Activated naive CD4-positive, alpha-beta T cell treated with anti-CD3 and anti-CD28 coated beads, Interleukin-2, amount 10 ng/mL, durations not matched to agents 7 days and 5 days (primary cell): ENCODE data around the gene ASPA.
A peak's percentile ranks its signal among the peaks of the same experiment; 100 is the strongest.
"Not testable (repeated sequence)": the region's sequence is repeated elsewhere in the genome, so short reads cannot be mapped to it uniquely, and the experiment has no call there.

ENCODE experiments used
- CTCF ChIA-PET: fragments of 350-600 bp; sonication (Branson Sonifier 250); formaldehyde crosslinking; loops from one replicate; lab custom pipeline; 2021; ENCODE audit warnings: antibody characterized with exemption; lab: Charles Lee
- DNase-seq: peaks from one replicate; pipeline ENCODE4 v3.0.0-alpha.2; 2020
- H3K27ac Mint-ChIP-seq: one replicate; pipeline ENCODE4 v1.8.0; 2021; ENCODE audit warnings: mild to moderate bottlenecking, moderate library complexity, mixed read lengths
- H3K27me3 Mint-ChIP-seq: one replicate; pipeline ENCODE4 v1.8.0; 2021; ENCODE audit warnings: mild to moderate bottlenecking, mixed read lengths
- H3K36me3 Mint-ChIP-seq: one replicate; pipeline ENCODE4 v1.8.0; 2021; ENCODE audit warnings: mixed read lengths
- H3K4me1 Mint-ChIP-seq: one replicate; pipeline ENCODE4 v1.8.0; 2021; ENCODE audit warnings: mixed read lengths
- H3K4me3 Mint-ChIP-seq: one replicate; pipeline ENCODE4 v1.8.0; 2021; ENCODE audit warnings: mild to moderate bottlenecking, moderate library complexity, mixed read lengths
- H3K9me3 Mint-ChIP-seq: one replicate; pipeline ENCODE4 v1.8.0; 2021; ENCODE audit warnings: mixed read lengths

Gene ASPA

DNA sequence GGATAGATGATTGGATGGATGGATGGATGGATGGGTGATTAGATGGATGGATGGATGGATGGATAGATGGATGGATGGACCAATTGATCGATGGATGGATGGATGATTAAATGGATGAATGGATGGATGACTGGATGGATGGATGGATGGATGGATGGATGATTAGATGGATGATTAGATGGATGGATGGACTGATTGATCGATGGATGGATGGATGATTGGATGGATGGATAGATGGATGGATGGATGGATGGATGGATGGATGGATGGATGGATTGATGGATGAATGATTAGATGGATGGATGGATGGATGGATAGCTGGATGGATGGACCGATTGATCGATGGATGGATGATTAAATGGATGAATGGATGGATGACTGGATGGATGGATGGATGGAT, 43.7 kb downstream of the ASPA start:
- CTCF ChIA-PET, DNase-seq, H3K36me3 Mint-ChIP-seq, H3K27ac Mint-ChIP-seq, H3K4me1 Mint-ChIP-seq, H3K27me3 Mint-ChIP-seq, H3K9me3 Mint-ChIP-seq, H3K4me3 Mint-ChIP-seq: not testable (repeated sequence)

DNA sequence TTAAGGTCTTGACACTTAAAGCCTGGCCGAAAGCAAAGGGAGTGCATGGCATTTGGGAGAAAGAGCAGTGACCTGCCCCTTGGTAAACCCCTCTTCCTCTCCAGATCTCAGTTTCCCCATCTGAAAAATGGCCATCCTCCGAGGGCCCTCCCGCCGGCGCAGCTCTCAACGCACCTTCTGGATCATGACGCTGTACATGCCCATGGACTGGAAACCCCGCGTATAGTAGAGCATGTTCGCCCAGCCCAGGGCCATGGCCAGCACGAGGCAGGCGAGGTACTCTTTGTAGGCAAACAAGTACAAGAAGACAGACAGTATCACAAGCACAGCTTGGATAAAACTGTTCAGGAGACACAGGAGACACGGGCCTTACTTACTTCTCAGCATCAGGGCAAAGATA, 48.2 kb downstream of the ASPA start:
- CTCF ChIA-PET: no interaction called here
- H3K36me3 Mint-ChIP-seq: no peaks in the 10 kb centered on the region
- H3K9me3 Mint-ChIP-seq: no peaks in the 10 kb centered on the region
- H3K4me1 Mint-ChIP-seq: no peaks in the 10 kb centered on the region
- H3K27me3 Mint-ChIP-seq: no peaks in the 10 kb centered on the region
- no peak overlapping the region for H3K27ac Mint-ChIP-seq
- no peak for DNase-seq
- no peak overlapping the region for H3K4me3 Mint-ChIP-seq

DNA sequence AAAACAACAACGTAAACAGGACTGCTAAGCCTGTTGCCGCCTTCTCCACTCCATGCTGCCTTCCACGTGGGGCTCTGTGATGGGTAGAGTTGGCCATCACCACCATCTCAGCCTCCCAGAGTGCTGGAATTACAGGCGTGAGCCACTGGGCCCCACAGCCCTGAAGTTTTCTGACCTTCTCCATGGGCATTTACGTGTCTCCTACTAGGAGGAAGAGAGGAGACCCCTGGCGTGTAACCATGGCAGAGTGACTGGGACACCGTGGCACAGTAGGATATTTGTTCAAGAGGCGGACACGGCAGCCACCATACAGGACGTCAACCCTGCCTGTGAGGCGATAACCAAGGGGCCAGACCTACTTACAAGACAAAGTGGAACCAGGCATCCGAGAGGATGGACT, 50.7 kb downstream of the ASPA start:
- H3K4me3 Mint-ChIP-seq: no peak overlapping the region
- no peaks in the 10 kb centered on the region for H3K9me3 Mint-ChIP-seq
- no peak for DNase-seq
- no peak overlapping the region for H3K27ac Mint-ChIP-seq
- no peaks in the 10 kb centered on the region for H3K36me3 Mint-ChIP-seq
- CTCF ChIA-PET: no interaction called here
- no peaks in the 10 kb centered on the region for H3K4me1 Mint-ChIP-seq
- H3K27me3 Mint-ChIP-seq: no peaks in the 10 kb centered on the region

DNA sequence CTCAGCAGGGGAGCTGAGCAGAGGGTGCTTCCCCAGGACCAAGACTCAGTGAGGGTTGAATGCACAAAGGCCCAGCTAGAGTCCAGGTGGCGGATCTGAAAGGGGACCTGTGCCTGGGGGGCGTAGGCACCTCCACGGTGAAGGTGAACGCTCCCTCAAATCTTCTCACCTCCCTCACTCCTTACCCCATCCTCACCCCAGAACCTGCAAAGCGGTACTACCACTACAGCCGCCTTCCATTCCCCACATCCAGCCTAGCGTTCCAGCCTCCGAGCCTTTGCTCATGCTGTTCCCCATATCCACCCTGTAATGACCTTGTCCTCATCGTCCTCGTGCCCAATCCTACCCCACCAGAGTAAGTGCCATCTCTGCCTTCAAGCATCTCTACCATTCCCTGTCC, 51.2 kb downstream of the ASPA start:
- Mint-ChIP-seq H3K4me3 (no peak overlapping the region), H3K27ac (no peak overlapping the region), H3K27me3 (no peaks in the 10 kb centered on the region), H3K36me3 (no peaks in the 10 kb centered on the region), H3K4me1 (no peaks in the 10 kb centered on the region), H3K9me3 (no peaks in the 10 kb centered on the region)
- no peak for DNase-seq
- CTCF ChIA-PET: no interaction called here

DNA sequence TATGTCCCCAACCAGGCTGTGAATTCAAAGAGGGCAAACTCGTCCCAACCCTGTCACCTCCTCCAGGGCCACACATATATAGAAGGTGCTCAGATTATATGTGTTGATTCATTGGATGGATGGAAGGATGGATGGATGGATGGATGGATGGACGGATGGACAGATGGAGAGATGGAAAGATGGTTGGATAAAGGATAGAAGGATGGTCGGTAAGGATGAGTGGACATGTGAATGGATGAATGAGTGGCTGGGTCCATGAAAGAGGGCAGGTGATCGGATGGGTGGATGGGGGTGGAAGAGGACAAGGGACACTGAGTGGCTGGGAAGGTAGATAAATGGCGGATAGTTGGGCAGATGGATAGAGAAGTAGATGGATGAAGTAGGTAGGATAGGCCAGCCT, 51.7 kb downstream of the ASPA start:
- Mint-ChIP-seq H3K9me3 (no peaks in the 10 kb centered on the region), H3K36me3 (no peaks in the 10 kb centered on the region), H3K27me3 (no peaks in the 10 kb centered on the region), H3K27ac (no peak overlapping the region), H3K4me1 (no peaks in the 10 kb centered on the region), H3K4me3 (no peak overlapping the region)
- CTCF ChIA-PET: no interaction called here
- no peak for DNase-seq

DNA sequence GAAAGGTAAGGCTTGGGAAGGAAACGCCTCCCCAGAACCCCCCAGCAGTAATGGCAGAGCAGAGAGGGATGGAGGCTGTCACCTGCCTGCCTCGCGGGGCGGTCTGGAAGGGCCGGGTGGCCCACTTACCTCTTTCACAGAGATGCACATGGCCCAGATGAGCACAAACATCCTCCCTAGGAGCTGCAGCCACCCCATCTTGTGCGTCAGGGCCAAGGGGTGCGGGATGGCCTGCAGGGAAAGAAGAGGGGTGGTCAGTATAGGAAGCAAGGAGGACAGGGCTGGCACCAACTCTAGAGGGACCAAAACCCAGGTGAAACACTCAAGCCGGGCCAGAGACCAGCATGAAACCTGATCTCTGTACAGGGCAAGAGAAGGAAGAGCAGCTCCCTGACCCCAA, 52.1 kb downstream of the ASPA start:
- Mint-ChIP-seq H3K4me3 (no peak overlapping the region), H3K27ac (no peak overlapping the region), H3K27me3 (no peaks in the 10 kb centered on the region), H3K4me1 (no peaks in the 10 kb centered on the region), H3K9me3 (no peaks in the 10 kb centered on the region), H3K36me3 (no peaks in the 10 kb centered on the region)
- DNase-seq: no peak
- CTCF ChIA-PET: no interaction called here

DNA sequence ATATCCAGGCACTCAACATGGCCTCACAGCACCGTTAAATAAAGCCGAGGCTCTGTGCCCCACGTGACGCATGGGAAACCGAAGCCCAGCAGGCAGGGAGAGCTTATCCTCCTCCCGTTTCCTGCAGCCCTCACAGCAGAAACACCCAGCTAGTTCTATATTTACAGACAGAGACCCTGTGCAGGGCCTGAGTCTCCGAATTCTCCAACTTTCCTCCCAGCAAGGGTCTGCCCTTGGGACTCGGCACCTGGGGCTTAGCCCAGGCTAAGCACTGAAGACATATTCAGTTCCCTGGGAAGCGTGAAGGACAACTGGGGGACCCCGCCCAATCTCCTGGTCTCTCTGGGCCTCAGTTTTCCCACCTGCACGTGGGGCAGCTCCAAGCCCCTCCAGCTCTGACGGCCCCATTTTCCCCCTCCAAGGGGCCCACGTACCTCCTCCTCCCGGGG, 52.6 kb downstream of the ASPA start:
- no peaks in the 10 kb centered on the region for H3K4me1 Mint-ChIP-seq

DNA sequence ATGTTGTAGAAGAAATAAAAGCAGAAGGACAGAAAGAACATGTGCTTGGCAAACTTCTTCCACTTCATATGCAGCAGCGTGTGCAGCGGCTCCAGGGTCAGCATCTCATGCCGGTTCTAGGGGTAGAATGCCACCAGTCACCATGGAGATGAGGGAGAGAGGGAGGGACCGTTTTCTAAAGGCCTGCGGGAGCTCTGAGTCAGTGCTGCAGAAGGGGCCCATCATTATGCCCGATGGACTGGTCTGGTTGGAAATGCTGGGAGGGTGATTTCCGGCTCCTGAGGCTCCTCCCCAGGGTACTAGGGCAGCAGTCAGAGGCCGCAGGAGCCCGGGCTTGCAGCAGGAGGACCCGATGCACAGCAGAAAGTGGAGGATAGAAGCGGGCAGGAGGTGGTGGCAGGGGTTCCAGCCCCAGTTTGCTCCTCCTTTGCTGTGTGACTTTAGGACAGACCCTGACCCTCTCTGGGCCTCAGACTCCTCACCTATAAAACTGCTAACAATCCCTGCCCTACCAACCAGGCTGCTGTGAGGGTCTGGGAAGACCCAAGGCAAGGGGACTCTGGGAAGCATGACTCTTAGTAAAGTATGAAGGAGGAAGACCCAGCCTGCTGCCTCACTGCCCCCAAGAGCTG, 53.2 kb downstream of the ASPA start:
- CTCF ChIA-PET: no interaction called here
- Mint-ChIP-seq H3K27ac (no peak overlapping the region), H3K4me3 (no peak overlapping the region), H3K9me3 (no peaks in the 10 kb centered on the region), H3K4me1 (no peaks in the 10 kb centered on the region), H3K36me3 (no peaks in the 10 kb centered on the region), H3K27me3 (no peaks in the 10 kb centered on the region)
- DNase-seq: no peak

More for the DNA sequence above, 52.6 kb downstream of the ASPA start:
- H3K4me3 Mint-ChIP-seq: no peak overlapping the region
- DNase-seq: no peak
- CTCF ChIA-PET: no interaction called here
- H3K36me3 Mint-ChIP-seq: no peaks in the 10 kb centered on the region
- no peak overlapping the region for H3K27ac Mint-ChIP-seq
- no peaks in the 10 kb centered on the region for H3K27me3 Mint-ChIP-seq
- no peaks in the 10 kb centered on the region for H3K9me3 Mint-ChIP-seq

DNA sequence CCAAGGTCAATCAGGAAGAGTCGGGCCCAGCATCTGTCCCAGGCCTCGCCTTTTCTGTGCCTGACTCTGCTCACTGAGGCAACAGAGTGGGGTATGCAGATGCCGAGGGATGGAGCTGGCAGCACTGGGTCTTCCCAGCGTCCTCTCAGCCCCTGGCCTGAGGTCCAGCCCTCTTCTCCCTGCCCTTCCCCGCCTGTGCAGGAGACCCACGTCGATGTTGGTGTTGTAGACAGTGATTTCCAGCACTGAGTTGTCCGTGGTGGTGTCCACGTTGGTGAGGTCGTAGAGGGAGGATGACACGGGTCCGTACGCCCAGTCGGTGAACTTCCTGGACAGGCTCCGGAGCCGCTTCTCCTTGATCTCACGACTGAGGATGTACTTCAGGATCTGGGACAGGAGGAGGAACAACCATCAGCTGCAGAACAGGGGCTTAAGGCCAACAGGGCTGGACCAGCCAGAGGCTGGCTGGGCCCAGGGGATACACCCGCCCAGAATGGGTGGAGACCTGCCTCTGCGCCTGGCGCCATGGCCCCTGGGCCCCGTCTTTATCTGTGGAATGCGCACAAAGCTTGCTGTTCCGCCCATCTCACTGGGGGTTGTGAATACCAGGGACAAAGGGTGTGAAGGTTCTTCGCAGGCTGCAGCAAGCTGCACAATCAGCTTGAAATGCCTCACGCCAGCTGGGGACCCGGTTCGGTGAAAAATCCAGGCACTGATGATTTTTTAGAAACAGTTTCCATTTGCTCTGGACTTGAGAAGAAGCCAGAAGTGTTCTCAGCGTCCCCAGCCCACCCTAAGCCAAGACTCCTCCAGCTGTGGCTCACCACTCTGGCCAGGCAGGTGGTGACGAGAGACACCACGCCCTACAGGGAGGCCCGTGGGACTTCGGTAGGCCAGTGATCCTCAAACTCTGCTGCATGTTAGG, 54.3 kb downstream of the ASPA start:
- no peak for DNase-seq
- peaks cover 3% of the 10 kb centered on the region for H3K4me1 Mint-ChIP-seq
- H3K9me3 Mint-ChIP-seq: no peaks in the 10 kb centered on the region
- H3K4me3 Mint-ChIP-seq: no peak overlapping the region
- no peak overlapping the region for H3K27ac Mint-ChIP-seq
- peaks cover 5% of the 10 kb centered on the region for H3K27me3 Mint-ChIP-seq
- CTCF ChIA-PET: no interaction called here
- H3K36me3 Mint-ChIP-seq: no peaks in the 10 kb centered on the region

DNA sequence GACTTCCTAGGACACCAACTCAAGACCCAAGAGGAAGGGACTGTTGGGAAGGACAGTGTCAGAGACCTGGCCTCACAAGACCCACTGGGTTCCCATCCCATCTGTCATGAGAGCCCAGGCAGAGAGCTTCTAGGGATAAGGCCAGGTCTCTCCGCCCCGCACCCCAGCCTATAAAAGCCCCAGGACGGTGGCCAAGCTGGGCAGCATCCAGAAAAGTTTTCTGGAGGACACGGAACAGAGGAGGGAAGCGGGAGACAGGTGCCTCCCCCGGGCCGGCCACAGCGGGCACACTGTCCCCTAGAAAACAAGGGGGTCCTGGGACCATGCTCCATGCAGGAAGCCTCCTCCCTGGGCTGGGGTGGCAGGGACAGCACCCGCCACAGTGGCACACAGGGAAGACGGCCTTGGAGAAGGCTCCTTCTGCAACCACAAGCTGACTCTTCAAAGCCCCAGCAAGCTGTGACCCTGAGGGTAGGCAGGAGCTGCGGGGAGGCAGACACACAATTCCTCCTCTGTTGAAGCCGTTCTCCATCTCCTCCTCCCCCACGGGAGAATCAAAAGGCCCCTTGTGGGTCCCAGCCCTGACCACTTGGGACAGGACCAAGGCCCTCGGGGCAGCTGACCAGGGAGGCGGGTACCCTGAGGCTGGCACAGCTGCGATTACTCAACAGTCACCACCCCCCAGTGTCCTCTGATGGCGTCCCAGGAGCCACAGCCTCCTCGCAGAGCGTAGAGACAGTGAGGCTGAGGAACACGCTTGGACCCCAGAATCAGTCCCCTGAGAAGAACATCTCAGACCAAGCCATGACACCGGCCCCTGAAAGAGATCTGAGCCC, 55.7 kb downstream of the ASPA start:
- peaks cover 16% of the 10 kb centered on the region for H3K27me3 Mint-ChIP-seq
- H3K27ac Mint-ChIP-seq: no peak overlapping the region
- H3K4me1 Mint-ChIP-seq: peaks cover 7% of the 10 kb centered on the region
- no peaks in the 10 kb centered on the region for H3K36me3 Mint-ChIP-seq
- H3K4me3 Mint-ChIP-seq: no peak overlapping the region
- CTCF ChIA-PET: no interaction called here
- H3K9me3 Mint-ChIP-seq: no peaks in the 10 kb centered on the region
- DNase-seq: no peak

DNA sequence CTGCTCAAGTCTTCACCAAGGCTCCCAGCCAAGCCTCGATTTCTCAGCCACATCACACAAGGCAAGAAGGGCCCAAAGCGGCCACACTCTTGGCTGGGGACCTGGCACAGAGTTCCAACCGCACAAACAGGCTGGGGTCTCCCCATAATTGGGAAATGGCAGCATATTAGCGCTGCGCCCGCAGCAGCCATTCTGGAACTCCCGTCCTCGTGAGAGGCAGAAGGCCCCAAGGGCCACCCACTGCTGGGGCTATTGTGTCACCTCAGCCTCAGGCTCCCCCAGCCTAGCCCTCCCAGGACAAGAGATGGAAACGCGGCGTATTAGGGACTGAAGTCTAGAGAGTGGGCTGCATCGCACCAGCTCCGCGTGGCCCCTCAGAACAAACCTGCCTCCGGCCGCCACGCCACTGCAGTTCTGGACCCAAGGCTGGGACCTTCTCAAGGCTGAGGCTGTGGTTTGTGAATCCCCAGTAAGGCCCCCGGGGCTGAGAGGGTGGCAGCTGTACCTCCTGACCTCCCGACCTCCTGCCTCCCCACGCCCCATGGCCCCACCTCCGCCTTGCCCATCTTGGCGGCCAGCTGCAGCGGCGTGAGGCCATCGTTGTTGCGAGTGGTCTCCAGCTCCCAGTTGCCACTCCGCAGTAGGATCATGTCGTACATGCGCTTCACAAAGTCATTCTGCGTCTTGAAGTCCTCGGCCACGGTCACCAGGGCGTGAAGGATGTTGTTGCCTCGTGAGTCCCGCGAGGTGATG, 56.5 kb downstream of the ASPA start:
- Mint-ChIP-seq H3K36me3 (no peaks in the 10 kb centered on the region), H3K27ac (no peak overlapping the region), H3K4me1 (peaks cover 7% of the 10 kb centered on the region), H3K9me3 (no peaks in the 10 kb centered on the region), H3K27me3 (peaks cover 20% of the 10 kb centered on the region), H3K4me3 (no peak overlapping the region)
- no peak for DNase-seq
- CTCF ChIA-PET: no interaction called here

DNA sequence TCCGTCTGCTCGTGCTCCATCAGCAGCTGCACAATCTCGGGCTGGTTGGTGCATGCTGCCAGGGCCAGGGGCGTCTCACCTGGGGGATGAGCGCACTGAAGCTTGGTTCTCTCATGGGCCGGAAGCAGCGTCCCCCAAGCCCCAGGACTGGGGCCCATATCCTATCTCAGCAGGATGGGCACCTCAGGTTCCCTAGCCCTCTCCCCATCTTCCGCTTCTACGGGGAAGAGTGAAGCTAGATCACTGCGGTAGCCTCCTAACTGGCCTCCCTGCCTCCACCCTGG, 57.0 kb downstream of the ASPA start:
- Mint-ChIP-seq H3K36me3 (no peaks in the 10 kb centered on the region), H3K27me3 (peaks cover 20% of the 10 kb centered on the region), H3K4me1 (peaks cover 7% of the 10 kb centered on the region), H3K4me3 (no peak overlapping the region), H3K27ac (no peak overlapping the region), H3K9me3 (no peaks in the 10 kb centered on the region)
- no peak for DNase-seq
- CTCF ChIA-PET: no interaction called here

DNA sequence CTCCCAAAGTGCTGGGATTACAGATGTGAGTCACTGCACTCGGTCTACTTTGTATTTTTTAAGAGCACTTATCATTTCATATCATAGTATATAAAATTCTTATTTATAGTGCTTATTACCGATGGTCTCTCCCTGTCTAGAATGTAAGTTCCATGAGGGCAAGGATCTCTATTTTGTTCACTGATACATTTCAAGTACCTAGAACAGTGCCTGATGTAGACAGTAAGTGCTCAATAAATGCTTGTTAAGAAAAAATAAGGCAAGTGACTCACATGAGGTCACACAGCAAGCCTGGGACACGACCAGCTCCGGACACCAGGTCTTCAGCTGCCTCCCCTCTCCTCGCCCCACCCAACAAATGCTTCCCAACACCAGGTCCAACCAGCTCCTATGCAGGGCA, 58.0 kb downstream of the ASPA start:
- no peak for DNase-seq
- no peaks in the 10 kb centered on the region for H3K9me3 Mint-ChIP-seq
- peaks cover 7% of the 10 kb centered on the region for H3K4me1 Mint-ChIP-seq
- H3K27me3 Mint-ChIP-seq: peaks cover 20% of the 10 kb centered on the region
- no peak overlapping the region for H3K27ac Mint-ChIP-seq
- CTCF ChIA-PET: interaction anchor here (0.9 kb wide), 1 partner anchor 114 kb away, joined by 4 read pairs; no protein-coding TSS in a partner anchor
- H3K4me3 Mint-ChIP-seq: no peak overlapping the region
- H3K36me3 Mint-ChIP-seq: no peaks in the 10 kb centered on the region

DNA sequence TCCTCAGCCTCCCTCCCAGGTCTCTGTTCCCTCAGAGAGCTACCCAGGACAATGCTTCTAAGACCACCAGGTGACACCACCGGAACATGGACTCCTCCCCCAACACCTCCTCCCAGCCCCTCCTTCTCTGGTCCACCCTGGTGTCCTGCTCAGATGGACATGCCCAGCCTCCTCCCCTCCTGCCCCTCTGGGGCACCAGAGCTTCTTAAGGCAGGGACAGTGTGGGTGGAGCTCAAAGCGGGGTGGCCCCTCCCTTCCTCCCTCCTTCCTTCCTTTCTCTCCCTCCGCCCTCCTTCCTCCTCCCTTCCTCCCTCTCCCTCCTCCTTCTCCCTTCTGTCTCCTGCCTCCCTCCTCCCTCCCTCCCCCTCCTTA, 59.1 kb downstream of the ASPA start:
- no peak for DNase-seq
- no peak overlapping the region for H3K4me3 Mint-ChIP-seq
- H3K9me3 Mint-ChIP-seq: no peaks in the 10 kb centered on the region
- H3K27ac Mint-ChIP-seq: peak overlapping the region; percentile 19
- CTCF ChIA-PET: interaction anchor here (1.6 kb wide), 1 partner anchor 112 kb away, joined by 13 read pairs; no protein-coding TSS in a partner anchor
- H3K27me3 Mint-ChIP-seq: peaks cover 20% of the 10 kb centered on the region
- H3K36me3 Mint-ChIP-seq: no peaks in the 10 kb centered on the region
- peaks cover 7% of the 10 kb centered on the region for H3K4me1 Mint-ChIP-seq
